Ishikawa (cell line): ENCODE measurements around the gene ACOXL.

Experiments used
- CEBPB ChIP-seq: IDR thresholded peaks from 2 replicates; pipeline ENCODE4 v1.6.1; 2012
- EGR1 ChIP-seq: IDR thresholded peaks from 2 replicates; pipeline ENCODE4 v1.6.1; 2012
- EP300 ChIP-seq: IDR thresholded peaks from 2 replicates; pipeline ENCODE4 v1.6.1; 2012; ENCODE audit warnings: borderline replicate concordance
- RAD21 ChIP-seq: IDR thresholded peaks from 2 replicates; pipeline ENCODE4 v1.6.1; 2012; ENCODE audit warnings: low read depth
- TAF1 ChIP-seq: IDR thresholded peaks from 2 replicates; pipeline ENCODE4 v1.6.1; 2012; ENCODE audit warnings: low read depth, mild to moderate bottlenecking
- TCF12 ChIP-seq: IDR thresholded peaks from 2 replicates; pipeline ENCODE4 v1.6.1; 2012; ENCODE audit warnings: low read depth
- TEAD4 ChIP-seq: IDR thresholded peaks from 2 replicates; pipeline ENCODE4 v1.6.1; 2012
- ZBTB7A ChIP-seq: IDR thresholded peaks from 2 replicates; pipeline ENCODE4 v1.6.1; 2012; ENCODE audit warnings: low read depth
- TF ChIP-seq, protein P1 (sequence below): IDR thresholded peaks from 2 replicates; pipeline ENCODE4 v1.6.1; 2012; ENCODE audit warnings: low read depth, mild to moderate bottlenecking

DNA sequence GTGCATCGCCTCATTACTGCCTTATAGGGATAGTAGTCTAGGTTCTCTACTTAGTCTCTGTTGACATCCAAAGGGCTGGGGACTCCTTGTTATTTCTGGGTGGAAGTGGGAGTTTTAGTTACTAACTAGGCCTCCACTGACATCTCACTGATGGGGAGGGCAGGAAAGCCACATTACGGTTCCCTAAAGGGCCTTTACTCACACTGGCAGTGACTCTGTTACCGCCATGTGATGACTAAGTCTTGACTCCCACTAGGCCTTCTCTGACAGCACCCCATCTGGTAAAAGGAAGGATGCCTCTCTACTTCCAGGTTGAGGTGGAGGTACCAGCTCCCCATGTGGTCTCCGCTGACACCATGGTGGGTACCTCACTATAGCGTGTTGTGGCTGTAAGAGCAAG lies 374.3 kb downstream of the ACOXL start:
- TF ChIP-seq EGR1, result no peak
- no peak for TF ChIP-seq ZBTB7A
- TF ChIP-seq TAF1, result no peak
- TF ChIP-seq RAD21, result no peak
- TF ChIP-seq, protein P1, sequence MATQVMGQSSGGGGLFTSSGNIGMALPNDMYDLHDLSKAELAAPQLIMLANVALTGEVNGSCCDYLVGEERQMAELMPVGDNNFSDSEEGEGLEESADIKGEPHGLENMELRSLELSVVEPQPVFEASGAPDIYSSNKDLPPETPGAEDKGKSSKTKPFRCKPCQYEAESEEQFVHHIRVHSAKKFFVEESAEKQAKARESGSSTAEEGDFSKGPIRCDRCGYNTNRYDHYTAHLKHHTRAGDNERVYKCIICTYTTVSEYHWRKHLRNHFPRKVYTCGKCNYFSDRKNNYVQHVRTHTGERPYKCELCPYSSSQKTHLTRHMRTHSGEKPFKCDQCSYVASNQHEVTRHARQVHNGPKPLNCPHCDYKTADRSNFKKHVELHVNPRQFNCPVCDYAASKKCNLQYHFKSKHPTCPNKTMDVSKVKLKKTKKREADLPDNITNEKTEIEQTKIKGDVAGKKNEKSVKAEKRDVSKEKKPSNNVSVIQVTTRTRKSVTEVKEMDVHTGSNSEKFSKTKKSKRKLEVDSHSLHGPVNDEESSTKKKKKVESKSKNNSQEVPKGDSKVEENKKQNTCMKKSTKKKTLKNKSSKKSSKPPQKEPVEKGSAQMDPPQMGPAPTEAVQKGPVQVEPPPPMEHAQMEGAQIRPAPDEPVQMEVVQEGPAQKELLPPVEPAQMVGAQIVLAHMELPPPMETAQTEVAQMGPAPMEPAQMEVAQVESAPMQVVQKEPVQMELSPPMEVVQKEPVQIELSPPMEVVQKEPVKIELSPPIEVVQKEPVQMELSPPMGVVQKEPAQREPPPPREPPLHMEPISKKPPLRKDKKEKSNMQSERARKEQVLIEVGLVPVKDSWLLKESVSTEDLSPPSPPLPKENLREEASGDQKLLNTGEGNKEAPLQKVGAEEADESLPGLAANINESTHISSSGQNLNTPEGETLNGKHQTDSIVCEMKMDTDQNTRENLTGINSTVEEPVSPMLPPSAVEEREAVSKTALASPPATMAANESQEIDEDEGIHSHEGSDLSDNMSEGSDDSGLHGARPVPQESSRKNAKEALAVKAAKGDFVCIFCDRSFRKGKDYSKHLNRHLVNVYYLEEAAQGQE, result no peak
- TF ChIP-seq TEAD4, result no peak
- no peak for TF ChIP-seq EP300
- no peak for TF ChIP-seq TCF12
- TF ChIP-seq CEBPB, result no peak
